GM12891 (cell line): Measurements from ENCODE around the gene SLC6A20.

Source experiments
- POLR2A ChIP-seq: IDR thresholded peaks from 2 replicates; pipeline ENCODE4 v1.6.1; 2011; ENCODE audit warnings: low read depth, low read length, control low read depth
- POLR2AphosphoS5 ChIP-seq: IDR thresholded peaks from 2 replicates; pipeline ENCODE4 v1.6.1; 2011; ENCODE audit warnings: low read depth, low read length, control low read depth

DNA sequence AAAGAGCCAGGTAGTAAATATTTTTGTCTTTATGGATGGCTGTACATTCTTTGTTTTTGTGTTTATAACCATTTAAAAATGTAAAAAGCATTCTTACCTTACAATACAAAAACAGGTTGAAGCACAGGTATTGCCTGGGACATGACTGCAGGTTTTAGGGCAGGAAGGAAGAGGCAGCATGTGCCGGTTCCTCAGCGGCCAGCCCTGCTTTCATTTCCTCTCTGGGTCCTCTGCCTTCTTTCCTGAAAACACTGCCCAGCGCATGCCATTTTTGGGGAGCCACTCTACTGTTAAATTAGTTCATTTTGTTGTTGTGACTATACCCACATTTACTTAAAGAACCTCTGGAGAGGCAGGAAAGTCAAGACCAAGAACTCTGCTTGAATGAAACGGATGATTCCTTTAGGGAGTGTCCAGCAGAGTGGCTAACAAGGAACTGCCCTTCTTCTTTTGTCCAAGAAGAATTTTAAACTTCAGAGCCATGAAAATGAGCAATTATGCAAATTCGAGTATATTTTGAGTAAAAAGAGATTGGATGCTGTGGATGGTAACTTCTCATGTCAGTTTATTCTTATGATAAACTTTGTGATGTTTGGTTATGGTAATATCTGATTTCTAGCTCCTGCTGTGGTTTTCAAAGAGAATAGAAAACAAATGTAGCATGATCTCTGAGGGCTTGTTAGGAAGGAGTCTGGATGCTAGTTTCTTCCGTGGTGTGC, 54.4 kb downstream of the SLC6A20 start:
- TF ChIP-seq POLR2A (no peak), POLR2AphosphoS5 (no peak)
